Sigmoid colon (tissue), 7 donors: ENCODE data around the gene RGL4. TPM values are rescaled to one million over a fixed set of nuclear protein-coding genes. Genes with fewer than 3 reads are reported as not detected.

Experiments
- DNase-seq: peaks from one replicate; pipeline ENCODE4 v3.0.0-alpha.2; 2019
- H3K27ac ChIP-seq, 4 donors: fragments of 200-600 bp; sonication (generic); one replicate each; pipeline ENCODE4 v1.5.1; 2016 to 2019; ENCODE audit warnings: mild to moderate bottlenecking in 1 of 4
- H3K27me3 ChIP-seq, 3 donors: fragments of 200-600 bp; sonication (generic); one replicate each; pipeline ENCODE4 v1.5.1; 2019; ENCODE audit warnings: mild to moderate bottlenecking in 1 of 3
- H3K36me3 ChIP-seq, 4 donors: fragments of 200-600 bp; sonication (generic); one replicate each; pipeline ENCODE4 v1.5.1; 2016 to 2019
- H3K4me1 ChIP-seq, 4 donors: fragments of 200-600 bp; sonication (generic); one replicate each; pipeline ENCODE4 v1.5.1; 2017 to 2019
- H3K4me3 ChIP-seq, 4 donors: fragments of 200-600 bp; sonication (generic); one replicate each; pipeline ENCODE4 v1.5.1; 2017 to 2019; ENCODE audit warnings: mild to moderate bottlenecking in 2 of 4, moderate library complexity in 1 of 4
- H3K9me3 ChIP-seq, 4 donors: fragments of 200-600 bp in 3 of 4; sonication (generic) in 3 of 4; one replicate each; pipeline versions ENCODE4 v1.5.1 to v1.6.1; 2013 to 2019
- EP300 ChIP-seq, 4 donors: sonication (generic); formaldehyde crosslinking; IDR thresholded peaks; one replicate each; pipeline ENCODE4 v1.6.1; 2017; ENCODE audit warnings: antibody characterized with exemption in 4 of 4
- POLR2A ChIP-seq, 2 donors: fragments of 450-650 bp; IDR thresholded peaks; one replicate each; pipeline ENCODE4 v1.6.1; 2016; ENCODE audit warnings: antibody characterized with exemption in 2 of 2, mild to moderate bottlenecking in 2 of 2, moderate library complexity in 2 of 2
- POLR2AphosphoS5 ChIP-seq, 4 donors: sonication (generic); formaldehyde crosslinking; IDR thresholded peaks; one replicate each; pipeline ENCODE4 v1.6.1; 2017; ENCODE audit warnings: antibody characterized with exemption in 4 of 4
- WGBS, 2 donors: extraction: QIAGEN DNeasy Blood & Tissue Kit; methylation state at CpG; one replicate each; pipeline ENCODE4 v1.1.7; 2013; 5-methylcytosine and 5-hydroxymethylcytosine counted together
- intact Hi-C: fragments of 100-400 bp; cut with DNase I; formaldehyde crosslinking; loops from one replicate; pipeline ENCODE4 v1.15.1; 2023
- polyA plus RNA-seq, 3 donors: library from polyadenylated mRNA; stranded (reverse); fragments of 200-250 nt; gene quantifications; one replicate each; pipeline ENCODE4 v1.2.3, GENCODE V29; 2013
- total RNA-seq, 4 donors: library from RNA; depleted of rRNA; stranded (reverse); fragments of >200 nt; gene quantifications; one replicate each; pipeline ENCODE4 v1.1.0, GENCODE V29; 2016
- TF ChIP-seq, protein P1 (sequence below), 4 experiments: fragments of 450-650 bp in 3 of 4; fragments of 200-600 bp in 1 of 4; IDR thresholded peaks; one replicate each; pipeline ENCODE4 v1.5.1; 2016 to 2019; ENCODE audit warnings: antibody characterized with exemption in 4 of 4, mild to moderate bottlenecking in 3 of 4, moderate library complexity in 2 of 4
- donor health status: healthy with polysubstance abuse.
- donor health status: Bipolar disorder and iron deficiency.
- donor health status: healthy.

Gene RGL4
- total and polyA plus RNA-seq, 7 donors, result 1.8 to 3.2 (median 2.8) TPM; not detected in 4

- Histone ChIP-seq H3K4me1 (no peaks in the 10 kb centered on the region), H3K27me3 (no peaks in the 10 kb centered on the region), H3K27ac (no peak overlapping the region), H3K9me3 (no peaks in the 10 kb centered on the region), H3K36me3 (peaks cover 3 to 62% (median 13%) of the 10 kb centered on the region in 4 donors), H3K4me3 (no peak overlapping the region)
- no peak for DNase-seq
- 69 to 88% methylated on average over 3 of the region's 3 CpGs for WGBS, 2 donors
- intact Hi-C loops, result no loop called here
- no peak for TF ChIP-seq POLR2A (IDR thresholded peaks at IDR 0.05)
- no peak for TF ChIP-seq EP300 (IDR thresholded peaks at IDR 0.05)
- TF ChIP-seq, protein P1, sequence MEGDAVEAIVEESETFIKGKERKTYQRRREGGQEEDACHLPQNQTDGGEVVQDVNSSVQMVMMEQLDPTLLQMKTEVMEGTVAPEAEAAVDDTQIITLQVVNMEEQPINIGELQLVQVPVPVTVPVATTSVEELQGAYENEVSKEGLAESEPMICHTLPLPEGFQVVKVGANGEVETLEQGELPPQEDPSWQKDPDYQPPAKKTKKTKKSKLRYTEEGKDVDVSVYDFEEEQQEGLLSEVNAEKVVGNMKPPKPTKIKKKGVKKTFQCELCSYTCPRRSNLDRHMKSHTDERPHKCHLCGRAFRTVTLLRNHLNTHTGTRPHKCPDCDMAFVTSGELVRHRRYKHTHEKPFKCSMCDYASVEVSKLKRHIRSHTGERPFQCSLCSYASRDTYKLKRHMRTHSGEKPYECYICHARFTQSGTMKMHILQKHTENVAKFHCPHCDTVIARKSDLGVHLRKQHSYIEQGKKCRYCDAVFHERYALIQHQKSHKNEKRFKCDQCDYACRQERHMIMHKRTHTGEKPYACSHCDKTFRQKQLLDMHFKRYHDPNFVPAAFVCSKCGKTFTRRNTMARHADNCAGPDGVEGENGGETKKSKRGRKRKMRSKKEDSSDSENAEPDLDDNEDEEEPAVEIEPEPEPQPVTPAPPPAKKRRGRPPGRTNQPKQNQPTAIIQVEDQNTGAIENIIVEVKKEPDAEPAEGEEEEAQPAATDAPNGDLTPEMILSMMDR (IDR thresholded peaks at IDR 0.05), result no peak
- no peak for TF ChIP-seq POLR2AphosphoS5 (IDR thresholded peaks at IDR 0.05)
These were observed 4.3 kb downstream of the RGL4 start for GRCh38 chr22:23695141-23695540.

DNA sequence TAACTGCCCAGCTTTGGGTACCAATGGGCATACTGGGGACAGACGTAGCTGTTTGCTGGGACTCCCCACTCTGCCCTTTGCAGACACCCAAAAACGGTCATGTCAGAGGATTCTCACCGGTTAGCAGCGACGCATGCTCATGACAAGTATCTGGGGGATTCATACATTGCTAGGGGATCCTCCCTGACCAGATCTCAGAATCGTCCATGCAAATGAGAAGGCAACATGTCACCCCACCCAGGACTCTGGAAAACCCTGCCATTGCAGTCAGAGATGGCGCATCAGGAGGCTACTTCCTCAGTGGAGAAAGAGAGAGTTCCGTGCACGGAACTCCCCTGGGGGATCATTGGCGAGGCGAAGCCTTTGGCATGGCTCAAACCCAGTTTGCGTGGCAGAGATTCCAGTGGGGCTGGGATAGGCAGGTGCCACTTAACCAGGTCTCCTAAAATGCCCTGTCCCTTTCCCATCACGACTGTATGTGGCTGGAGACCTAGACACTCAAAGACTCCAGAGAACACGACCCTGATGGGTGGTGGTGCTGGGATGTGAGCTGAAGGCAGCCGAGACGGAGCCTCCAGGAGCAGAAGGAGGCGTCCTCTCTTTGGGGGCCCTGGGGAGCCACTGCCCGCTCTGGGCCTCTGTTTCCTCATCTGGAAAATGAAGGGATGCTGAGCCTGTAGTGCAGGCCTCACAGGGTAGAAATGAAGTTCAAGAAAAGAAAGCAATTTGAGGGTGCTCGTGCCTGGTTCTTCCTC lies 4.9 kb downstream of the RGL4 start:
- no peaks in the 10 kb centered on the region for H3K27me3 ChIP-seq
- H3K36me3 ChIP-seq, result peaks cover 3 to 63% (median 16%) of the 10 kb centered on the region in 4 donors
- intact Hi-C loops, result no loop called here

DNA sequence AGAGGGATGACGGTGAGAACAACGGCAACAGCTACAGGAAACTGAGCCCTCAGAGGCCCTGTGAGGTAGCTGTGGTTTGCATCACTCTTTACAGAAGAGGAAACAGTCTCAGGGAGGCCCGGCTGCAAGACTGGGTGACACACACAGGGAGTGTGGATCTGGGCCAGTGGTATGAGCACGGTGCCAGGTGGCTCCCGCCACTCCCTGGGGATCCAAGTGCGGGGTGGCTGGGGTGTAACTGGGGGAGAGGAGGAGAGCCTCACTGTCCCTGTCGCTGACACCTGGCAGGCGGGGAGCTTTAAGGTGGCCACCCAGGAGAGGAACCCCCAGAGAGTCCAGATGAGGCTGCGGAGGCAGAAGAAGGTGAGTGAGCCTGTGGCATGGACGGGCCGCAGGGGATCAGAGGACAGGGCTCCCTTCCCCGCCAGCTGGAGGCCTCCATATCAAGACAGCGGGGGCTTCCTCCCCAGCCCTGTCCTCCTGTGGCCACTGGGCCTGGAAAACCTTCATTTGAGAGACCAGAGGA lies 5.6 kb downstream of the RGL4 start:
- Histone ChIP-seq H3K4me1 (no peaks in the 10 kb centered on the region), H3K27ac (no peak overlapping the region), H3K9me3 (no peaks in the 10 kb centered on the region), H3K36me3 (peaks cover 3 to 69% (median 16%) of the 10 kb centered on the region in 4 donors), H3K4me3 (no peak overlapping the region), H3K27me3 (no peaks in the 10 kb centered on the region)
- TF ChIP-seq, protein P1 (IDR thresholded peaks at IDR 0.05), result no peak
- TF ChIP-seq POLR2AphosphoS5 (IDR thresholded peaks at IDR 0.05) (no peak), EP300 (IDR thresholded peaks at IDR 0.05) (no peak), POLR2A (IDR thresholded peaks at IDR 0.05) (no peak)
- 47 to 84% methylated on average over 13 of the region's 13 CpGs for WGBS, 2 donors
- intact Hi-C loops, result no loop called here
- no peak for DNase-seq

More for the DNA sequence above, 4.9 kb downstream of the RGL4 start:
- DNase-seq, result no peak
- Histone ChIP-seq H3K4me3 (no peak overlapping the region), H3K27ac (no peak overlapping the region), H3K4me1 (no peaks in the 10 kb centered on the region), H3K9me3 (no peaks in the 10 kb centered on the region)
- WGBS, 2 donors, result 75 to 92% methylated on average over 19 of the region's 19 CpGs
- TF ChIP-seq EP300 (IDR thresholded peaks at IDR 0.05) (no peak), POLR2AphosphoS5 (IDR thresholded peaks at IDR 0.05) (no peak), POLR2A (IDR thresholded peaks at IDR 0.05) (no peak)
- TF ChIP-seq, protein P1 (IDR thresholded peaks at IDR 0.05), result no peak

- TF ChIP-seq POLR2AphosphoS5 (IDR thresholded peaks at IDR 0.05), result no peak
- no peak for TF ChIP-seq EP300 (IDR thresholded peaks at IDR 0.05)
- TF ChIP-seq, protein P1 (IDR thresholded peaks at IDR 0.05), result no peak
- intact Hi-C loops, result no loop called here
- H3K36me3 ChIP-seq, result peaks cover 3 to 76% (median 17%) of the 10 kb centered on the region in 4 donors
- H3K4me3 ChIP-seq, result no peak overlapping the region
- 87 to 90% methylated on average over 11 of the region's 11 CpGs for WGBS, 2 donors
- H3K27me3 ChIP-seq, result no peaks in the 10 kb centered on the region
- no peaks in the 10 kb centered on the region for H3K4me1 ChIP-seq
- no peak for DNase-seq
- H3K27ac ChIP-seq, result no peak overlapping the region
- H3K9me3 ChIP-seq, result no peaks in the 10 kb centered on the region
These were observed 6.5 kb downstream of the RGL4 start for GRCh38 chr22:23697031-23697970.
